GM12873 (cell line): Measurements from ENCODE around the gene SPAG17.

ENCODE experiments used
- CTCF ChIP-seq: IDR thresholded peaks from 2 replicates; pipeline ENCODE4 v1.5.1; 2012; ENCODE audit warnings: low read depth, mild to moderate bottlenecking, moderate library complexity, low read length, control low read depth; ENCODE audit not compliant: insufficient read depth; ENCODE audit errors: missing control alignments

The SPAG17 gene

DNA sequence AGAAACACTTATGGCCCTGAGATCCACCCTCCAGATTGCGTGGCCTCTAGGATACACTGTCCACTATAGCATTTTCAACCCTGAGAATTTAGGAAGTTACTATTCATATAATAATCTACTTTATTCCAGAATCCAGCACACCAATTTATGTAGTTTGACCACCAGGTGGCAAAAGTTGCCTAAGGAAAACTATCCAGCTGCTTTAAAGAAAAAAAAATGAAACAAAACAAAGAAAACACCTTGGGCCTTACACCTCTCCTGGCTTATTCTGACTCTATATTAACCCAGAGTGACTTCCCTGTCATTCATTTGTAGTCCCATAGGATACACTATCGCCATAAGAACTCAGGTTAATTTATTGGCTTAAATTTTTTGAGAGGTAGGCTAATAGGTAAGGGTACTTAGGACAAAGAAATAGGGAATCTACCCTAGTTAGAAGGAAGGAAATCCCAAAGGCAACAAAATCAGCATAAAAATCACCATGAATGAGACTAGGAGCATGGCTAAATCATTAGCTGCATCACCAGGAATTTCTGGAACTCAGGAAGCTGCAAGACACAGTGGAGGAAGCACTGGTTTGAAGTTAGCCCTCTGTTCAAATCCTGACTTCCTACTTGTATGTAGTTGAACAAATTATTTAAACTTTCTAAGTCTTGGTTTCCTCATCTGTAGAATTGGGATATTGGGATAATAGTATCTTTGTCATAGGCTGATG, 107.5 kb downstream of the SPAG17 start:
- peak; percentile 26 for TF ChIP-seq CTCF

DNA sequence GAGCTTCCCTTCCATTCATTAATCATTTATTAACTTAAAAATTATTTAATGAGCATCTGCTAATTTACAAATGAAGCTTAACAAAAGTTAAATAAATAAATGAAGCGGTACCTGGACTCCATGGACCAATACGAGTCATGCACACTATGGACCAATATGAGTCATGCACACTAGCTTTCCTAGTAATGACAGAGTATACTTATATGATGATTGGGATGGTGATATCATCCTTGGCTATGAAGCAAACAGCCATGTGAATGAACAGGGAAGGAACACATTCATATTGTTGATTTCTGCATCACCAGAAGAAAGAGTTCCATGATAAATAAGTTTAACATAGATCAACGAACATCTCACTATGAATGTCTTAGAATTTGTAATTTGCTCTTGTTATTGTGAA, 109.9 kb downstream of the SPAG17 start:
- no peak for TF ChIP-seq CTCF

DNA sequence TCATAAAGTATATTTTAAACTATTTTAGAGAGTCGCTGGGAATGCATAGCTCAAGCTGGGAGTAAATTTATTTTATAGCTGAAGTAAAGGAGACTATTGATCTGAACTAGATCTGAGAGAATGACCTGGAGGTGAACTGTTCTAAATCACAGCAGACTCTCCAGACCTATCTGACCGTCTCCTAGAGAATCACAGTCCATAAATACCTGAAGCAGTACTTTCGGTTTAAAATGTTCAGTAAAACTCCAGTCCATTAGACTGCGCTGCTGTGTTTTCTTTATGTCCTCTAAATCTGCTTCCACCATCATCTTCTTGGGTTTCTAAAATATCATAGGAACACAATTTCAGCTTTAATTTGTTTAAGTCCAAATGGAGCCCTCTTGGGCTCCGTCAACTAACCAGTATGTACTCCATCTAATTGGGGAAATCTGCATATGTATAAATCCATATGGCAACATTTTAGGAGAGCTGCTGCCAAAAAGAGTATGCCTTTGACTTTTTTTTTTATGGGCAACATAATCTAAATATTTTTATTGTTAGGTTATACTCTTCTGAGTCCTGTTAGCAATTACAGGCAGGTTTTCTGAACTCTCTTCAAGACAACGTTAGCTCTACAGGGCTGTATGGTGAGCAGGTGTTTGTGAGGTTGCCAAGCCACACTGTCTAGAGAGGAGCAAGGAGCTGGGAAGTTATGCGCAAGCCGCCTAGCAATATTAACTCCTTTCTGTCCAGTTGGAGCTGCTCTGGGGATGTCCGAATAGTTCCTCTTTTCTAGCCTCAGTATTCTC, 111.2 kb downstream of the SPAG17 start:
- TF ChIP-seq CTCF: no peak

- no peak for TF ChIP-seq CTCF
Observed at GRCh38 chr1:118049981-118050380, 135.0 kb downstream of the SPAG17 start.

- no peak for TF ChIP-seq CTCF
Observed at GRCh38 chr1:118047650-118048224, 137.3 kb downstream of the SPAG17 start.

DNA sequence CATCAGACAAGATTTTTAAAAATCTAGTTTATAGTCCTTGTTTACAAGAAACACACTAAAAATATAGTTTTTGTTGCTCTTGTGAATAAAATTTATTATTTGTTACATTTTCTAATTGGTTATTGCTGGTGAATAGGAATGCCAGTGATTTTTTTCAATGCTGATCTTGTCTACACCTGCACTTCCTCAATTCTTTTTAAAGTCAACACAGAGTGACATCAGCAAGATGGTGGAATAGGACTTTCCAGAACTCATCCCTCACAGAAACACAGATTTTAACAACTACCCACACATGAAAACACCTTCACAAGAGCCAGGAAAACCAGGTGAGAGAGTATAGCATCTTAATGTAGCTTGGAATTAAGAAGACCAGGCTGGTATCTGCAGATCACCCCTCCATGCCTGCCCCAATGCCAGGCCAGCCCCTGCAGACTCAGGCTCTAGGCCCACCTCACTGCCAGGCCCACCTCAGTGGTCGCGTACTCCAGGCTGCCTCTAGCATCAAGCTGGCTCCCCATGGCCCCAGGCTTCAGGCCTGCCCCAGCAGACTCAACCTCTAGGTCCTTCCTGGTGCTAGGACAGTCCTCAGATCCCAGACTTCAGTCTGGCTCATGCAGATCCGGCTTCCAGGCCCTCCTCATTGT, 137.9 kb downstream of the SPAG17 start:
- TF ChIP-seq CTCF: no peak

DNA sequence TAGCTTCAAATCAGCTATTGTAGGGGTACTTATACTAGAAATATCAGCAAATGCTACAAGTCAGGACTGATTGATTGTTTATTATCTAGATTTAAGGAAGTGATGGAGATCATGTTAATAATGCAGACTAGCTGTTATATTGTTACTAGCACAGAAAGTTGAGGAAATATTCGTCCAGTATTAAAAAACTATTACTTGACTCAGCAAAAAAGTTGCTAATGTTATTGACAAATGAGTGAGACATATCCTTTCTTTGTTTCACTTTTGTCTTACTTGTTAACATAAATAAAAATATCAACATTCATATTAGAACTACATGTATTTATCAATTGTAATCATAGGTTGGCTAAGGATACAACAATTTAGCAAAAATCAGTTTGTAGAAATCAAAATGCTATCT, 141.4 kb downstream of the SPAG17 start:
- no peak for TF ChIP-seq CTCF
